H1 (cell line): ENCODE results near the gene C19orf47. TPM values are rescaled to one million over a fixed set of nuclear protein-coding genes. Genes with fewer than 3 reads are reported as not detected.

Source experiments
- SP1 ChIP-seq: IDR thresholded peaks from 2 replicates; pipeline ENCODE4 v1.6.1; 2011; ENCODE audit warnings: low read depth, low read length
- polyA plus RNA-seq, 7 experiments: library from polyadenylated mRNA; depleted of rRNA in 3 of 7; stranded (reverse) in 5 of 7; unstranded in 2 of 7; fragments of >200 nt in 5 of 7; fragments of 200-250 nt in 2 of 7; gene quantifications; 1 replicate in 5 of 7; 2 replicates in 1 of 7; 4 replicates in 1 of 7; pipeline versions ENCODE4 v1.2.1 to v1.2.3, GENCODE V29; 2011 to 2013; ENCODE audit warnings: missing spikeins in 2 of 7, mixed read lengths in 2 of 7
- total RNA-seq: library from RNA; stranded (reverse); fragmentation: NEBNext Ultra II Directional; extraction: Animal tissue kit (Norgen Biotek cat#: 25700); gene quantifications from 2 replicates; pipeline ENCODE4 v1.2.1, GENCODE V29; 2021
- TF ChIP-seq, protein P1 (sequence below): fragments of 300-600 bp; sonication (generic); IDR thresholded peaks from 2 replicates; pipeline ENCODE4 v1.7.1; 2012; ENCODE audit warnings: low read length, moderate library complexity, mild to moderate bottlenecking, inconsistent platforms; ENCODE audit not compliant: insufficient replicate concordance

Gene C19orf47
- total and polyA plus RNA-seq, 2 of the 8 experiments (the other 6 are each of a cell fraction or from before 2014, with no cell fraction given): 17.8 to 27.3 TPM

DNA sequence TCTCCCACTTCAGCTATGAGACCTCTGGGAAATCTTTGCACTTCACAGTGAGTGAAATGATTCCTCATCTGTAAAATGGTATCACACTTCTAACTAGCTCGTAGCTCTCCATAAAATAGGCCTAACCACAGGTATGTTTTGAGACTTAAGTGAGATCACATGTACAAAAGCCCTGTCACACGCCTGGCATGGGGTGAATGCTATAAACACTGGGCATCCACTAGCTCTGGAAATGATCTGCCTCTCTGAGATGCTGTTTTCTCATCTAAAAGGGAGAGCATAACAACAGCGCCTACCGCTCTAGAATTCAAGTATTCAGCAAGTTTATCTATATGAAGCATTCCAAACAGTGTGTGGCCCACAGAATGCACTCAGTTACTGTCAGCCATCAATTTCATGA, 65.3 kb downstream of the C19orf47 start (continued):
- TF ChIP-seq, protein P1, sequence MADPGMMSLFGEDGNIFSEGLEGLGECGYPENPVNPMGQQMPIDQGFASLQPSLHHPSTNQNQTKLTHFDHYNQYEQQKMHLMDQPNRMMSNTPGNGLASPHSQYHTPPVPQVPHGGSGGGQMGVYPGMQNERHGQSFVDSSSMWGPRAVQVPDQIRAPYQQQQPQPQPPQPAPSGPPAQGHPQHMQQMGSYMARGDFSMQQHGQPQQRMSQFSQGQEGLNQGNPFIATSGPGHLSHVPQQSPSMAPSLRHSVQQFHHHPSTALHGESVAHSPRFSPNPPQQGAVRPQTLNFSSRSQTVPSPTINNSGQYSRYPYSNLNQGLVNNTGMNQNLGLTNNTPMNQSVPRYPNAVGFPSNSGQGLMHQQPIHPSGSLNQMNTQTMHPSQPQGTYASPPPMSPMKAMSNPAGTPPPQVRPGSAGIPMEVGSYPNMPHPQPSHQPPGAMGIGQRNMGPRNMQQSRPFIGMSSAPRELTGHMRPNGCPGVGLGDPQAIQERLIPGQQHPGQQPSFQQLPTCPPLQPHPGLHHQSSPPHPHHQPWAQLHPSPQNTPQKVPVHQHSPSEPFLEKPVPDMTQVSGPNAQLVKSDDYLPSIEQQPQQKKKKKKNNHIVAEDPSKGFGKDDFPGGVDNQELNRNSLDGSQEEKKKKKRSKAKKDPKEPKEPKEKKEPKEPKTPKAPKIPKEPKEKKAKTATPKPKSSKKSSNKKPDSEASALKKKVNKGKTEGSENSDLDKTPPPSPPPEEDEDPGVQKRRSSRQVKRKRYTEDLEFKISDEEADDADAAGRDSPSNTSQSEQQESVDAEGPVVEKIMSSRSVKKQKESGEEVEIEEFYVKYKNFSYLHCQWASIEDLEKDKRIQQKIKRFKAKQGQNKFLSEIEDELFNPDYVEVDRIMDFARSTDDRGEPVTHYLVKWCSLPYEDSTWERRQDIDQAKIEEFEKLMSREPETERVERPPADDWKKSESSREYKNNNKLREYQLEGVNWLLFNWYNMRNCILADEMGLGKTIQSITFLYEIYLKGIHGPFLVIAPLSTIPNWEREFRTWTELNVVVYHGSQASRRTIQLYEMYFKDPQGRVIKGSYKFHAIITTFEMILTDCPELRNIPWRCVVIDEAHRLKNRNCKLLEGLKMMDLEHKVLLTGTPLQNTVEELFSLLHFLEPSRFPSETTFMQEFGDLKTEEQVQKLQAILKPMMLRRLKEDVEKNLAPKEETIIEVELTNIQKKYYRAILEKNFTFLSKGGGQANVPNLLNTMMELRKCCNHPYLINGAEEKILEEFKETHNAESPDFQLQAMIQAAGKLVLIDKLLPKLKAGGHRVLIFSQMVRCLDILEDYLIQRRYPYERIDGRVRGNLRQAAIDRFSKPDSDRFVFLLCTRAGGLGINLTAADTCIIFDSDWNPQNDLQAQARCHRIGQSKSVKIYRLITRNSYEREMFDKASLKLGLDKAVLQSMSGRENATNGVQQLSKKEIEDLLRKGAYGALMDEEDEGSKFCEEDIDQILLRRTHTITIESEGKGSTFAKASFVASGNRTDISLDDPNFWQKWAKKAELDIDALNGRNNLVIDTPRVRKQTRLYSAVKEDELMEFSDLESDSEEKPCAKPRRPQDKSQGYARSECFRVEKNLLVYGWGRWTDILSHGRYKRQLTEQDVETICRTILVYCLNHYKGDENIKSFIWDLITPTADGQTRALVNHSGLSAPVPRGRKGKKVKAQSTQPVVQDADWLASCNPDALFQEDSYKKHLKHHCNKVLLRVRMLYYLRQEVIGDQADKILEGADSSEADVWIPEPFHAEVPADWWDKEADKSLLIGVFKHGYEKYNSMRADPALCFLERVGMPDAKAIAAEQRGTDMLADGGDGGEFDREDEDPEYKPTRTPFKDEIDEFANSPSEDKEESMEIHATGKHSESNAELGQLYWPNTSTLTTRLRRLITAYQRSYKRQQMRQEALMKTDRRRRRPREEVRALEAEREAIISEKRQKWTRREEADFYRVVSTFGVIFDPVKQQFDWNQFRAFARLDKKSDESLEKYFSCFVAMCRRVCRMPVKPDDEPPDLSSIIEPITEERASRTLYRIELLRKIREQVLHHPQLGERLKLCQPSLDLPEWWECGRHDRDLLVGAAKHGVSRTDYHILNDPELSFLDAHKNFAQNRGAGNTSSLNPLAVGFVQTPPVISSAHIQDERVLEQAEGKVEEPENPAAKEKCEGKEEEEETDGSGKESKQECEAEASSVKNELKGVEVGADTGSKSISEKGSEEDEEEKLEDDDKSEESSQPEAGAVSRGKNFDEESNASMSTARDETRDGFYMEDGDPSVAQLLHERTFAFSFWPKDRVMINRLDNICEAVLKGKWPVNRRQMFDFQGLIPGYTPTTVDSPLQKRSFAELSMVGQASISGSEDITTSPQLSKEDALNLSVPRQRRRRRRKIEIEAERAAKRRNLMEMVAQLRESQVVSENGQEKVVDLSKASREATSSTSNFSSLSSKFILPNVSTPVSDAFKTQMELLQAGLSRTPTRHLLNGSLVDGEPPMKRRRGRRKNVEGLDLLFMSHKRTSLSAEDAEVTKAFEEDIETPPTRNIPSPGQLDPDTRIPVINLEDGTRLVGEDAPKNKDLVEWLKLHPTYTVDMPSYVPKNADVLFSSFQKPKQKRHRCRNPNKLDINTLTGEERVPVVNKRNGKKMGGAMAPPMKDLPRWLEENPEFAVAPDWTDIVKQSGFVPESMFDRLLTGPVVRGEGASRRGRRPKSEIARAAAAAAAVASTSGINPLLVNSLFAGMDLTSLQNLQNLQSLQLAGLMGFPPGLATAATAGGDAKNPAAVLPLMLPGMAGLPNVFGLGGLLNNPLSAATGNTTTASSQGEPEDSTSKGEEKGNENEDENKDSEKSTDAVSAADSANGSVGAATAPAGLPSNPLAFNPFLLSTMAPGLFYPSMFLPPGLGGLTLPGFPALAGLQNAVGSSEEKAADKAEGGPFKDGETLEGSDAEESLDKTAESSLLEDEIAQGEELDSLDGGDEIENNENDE: no peak
- TF ChIP-seq SP1: no peak
- TF ChIP-seq, all 59 proteins: peak for 0
